ENCODE results near the gene CANX.
"Not testable (repeated sequence)": the region's sequence is repeated elsewhere in the genome, so short reads cannot be mapped to it uniquely, and the experiment has no call there.

The CANX gene

DNA sequence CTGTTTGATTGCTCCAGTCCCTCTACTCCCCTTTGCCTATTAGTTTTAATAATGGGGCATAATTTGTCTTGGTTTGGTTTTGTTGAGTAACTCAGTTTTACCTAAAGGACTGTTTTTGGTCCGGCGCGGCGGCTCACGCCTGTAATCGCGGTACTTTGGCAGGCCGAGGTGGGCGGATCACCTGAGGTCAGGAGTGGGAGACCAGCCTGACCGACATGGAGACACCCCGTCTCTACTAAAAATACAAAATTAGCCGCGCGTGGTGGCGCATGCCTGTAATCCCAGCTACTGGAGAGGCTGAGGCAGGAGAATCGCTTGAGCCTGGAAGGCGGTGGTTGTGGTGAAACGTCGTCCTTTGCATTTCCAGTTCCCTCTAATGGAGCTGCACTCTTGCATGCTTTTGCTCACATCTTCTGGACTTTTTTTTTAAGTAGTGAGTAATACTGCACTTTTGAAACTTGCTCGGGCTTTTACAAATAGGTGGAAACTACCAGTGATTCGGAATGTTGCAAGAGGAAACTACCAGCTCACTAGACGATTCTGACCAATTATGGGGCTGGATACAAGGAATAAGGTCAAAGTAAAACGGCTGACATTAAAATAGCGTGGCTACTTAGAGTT lies 33.1 kb downstream of the CANX start:
- Histone ChIP-seq H3K4me3 (ENCODE audit: low read depth in 1 of 5, low read length in 5 of 5) (peak overlapping the region; percentile 49 to 91 (median 87)), H3K27ac (ENCODE audit: low read depth, low read length) (peak overlapping the region; percentile 96), H3K27me3 (ENCODE audit: control insufficient read depth in 5 of 5, insufficient read depth in 4 of 5, low read length in 5 of 5) (no peaks in the 10 kb centered on the region), H3K36me3 (ENCODE audit: control insufficient read depth in 5 of 5, insufficient read depth in 5 of 5, low read length in 5 of 5) (peaks cover 25 to 41% (median 31%) of the 10 kb centered on the region in 5 donors), H3K9ac (ENCODE audit: low read length in 5 of 5) (peak overlapping the region in 4 of 5 donors; percentile 53 to 73 (median 66)), H3K4me1 (ENCODE audit: control insufficient read depth in 5 of 5, insufficient read depth in 5 of 5, low read length in 5 of 5) (peaks cover 3 to 42% (median 25%) of the 10 kb centered on the region in 5 donors), H3K9me3 (ENCODE audit: control insufficient read depth in 5 of 5, low read length in 5 of 5) (no peaks in the 10 kb centered on the region)

DNA sequence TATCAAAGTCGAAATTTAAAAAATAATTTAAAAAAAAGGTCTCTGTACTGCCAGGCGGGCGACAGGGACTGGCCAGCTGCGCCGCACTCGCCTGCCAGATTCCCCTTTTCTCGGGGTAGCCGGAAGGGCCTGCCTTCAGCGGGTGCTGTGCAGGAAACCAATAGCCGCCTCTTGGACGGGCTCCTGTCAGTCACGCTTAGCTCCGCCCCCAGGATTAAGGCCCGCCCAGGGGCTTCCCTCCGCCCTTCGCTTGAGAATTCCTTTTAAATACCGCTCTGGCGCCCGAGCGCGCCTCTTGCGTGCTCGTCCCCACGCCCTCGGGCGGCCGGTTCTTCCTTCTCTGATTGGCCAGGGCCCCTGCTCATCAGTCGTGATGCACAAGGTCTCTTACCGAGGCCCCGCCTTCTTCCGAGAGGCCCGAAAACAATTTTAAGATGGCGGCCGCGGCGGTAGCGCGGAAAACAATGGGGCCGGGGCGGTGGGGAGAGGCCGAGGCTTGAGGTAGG lies 33.7 kb downstream of the CANX start, which contains the start of gene MAML1:
TSS of gene MAML1 (plus strand) at position 411 of the 506 bp plus-strand sequence. CDS start 291 bp downstream, outside the sequence.
- Histone ChIP-seq H3K27me3 (ENCODE audit: control insufficient read depth in 5 of 5, insufficient read depth in 4 of 5, low read length in 5 of 5) (no peaks in the 10 kb centered on the region), H3K4me3 (ENCODE audit: low read depth in 1 of 5, low read length in 5 of 5) (peak within 1 kb of the TSS; percentile 83 to 91 (median 89)), H3K4me1 (ENCODE audit: control insufficient read depth in 5 of 5, insufficient read depth in 5 of 5, low read length in 5 of 5) (peaks cover 3 to 48% (median 29%) of the 10 kb centered on the region in 5 donors), H3K27ac (ENCODE audit: low read depth, low read length) (peak within 1 kb of the TSS; percentile 96), H3K36me3 (ENCODE audit: control insufficient read depth in 5 of 5, insufficient read depth in 5 of 5, low read length in 5 of 5) (peaks cover 20 to 35% (median 27%) of the 10 kb centered on the region in 5 donors), H3K9me3 (ENCODE audit: control insufficient read depth in 5 of 5, low read length in 5 of 5) (no peaks in the 10 kb centered on the region), H3K9ac (ENCODE audit: low read length in 5 of 5) (peak within 1 kb of the TSS; percentile 81 to 93 (median 91))

DNA sequence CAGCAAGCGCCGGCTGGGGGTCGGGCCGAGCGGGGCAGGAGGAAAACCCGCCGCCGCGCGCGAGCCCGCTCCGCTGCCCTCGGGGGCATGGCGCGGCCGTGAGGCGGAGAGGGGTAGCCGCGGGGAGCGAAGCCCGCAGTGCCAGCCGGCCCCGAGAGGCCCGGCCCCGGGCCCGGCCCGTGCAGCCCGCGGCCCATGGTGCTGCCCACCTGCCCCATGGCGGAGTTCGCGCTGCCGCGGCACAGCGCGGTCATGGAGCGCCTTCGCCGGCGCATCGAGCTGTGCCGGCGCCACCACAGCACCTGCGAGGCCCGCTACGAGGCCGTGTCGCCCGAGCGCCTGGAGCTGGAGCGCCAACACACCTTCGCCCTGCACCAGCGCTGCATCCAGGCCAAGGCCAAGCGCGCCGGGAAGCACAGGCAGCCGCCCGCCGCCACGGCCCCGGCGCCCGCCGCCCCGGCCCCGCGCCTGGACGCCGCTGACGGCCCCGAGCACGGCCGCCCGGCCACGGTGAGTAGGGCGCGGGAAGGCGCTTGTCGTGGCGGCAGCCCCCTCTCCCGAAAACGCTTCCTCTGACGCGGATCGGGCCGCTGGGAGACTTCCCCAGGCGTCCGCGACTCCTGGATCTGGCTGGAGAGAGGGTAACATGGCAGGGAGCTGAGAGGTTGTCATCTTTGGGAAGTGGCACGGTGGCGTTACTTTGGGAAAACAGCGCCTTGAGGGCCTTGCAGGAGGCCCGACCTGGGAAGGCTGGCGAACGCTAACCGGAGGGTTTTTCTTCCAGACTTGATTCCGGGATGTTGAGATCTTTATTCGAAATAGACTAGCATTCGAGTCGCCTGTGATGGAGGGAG lies 34.4 kb downstream of the CANX start:
- H3K4me3 ChIP-seq (ENCODE audit: low read depth in 1 of 5, low read length in 5 of 5) = peak overlapping the region; percentile 83 to 91 (median 89)
- peak overlapping the region; percentile 96 for H3K27ac ChIP-seq (ENCODE audit: low read depth, low read length)
- H3K9ac ChIP-seq (ENCODE audit: low read length in 5 of 5) = peak overlapping the region; percentile 81 to 93 (median 91)
- no peaks in the 10 kb centered on the region for H3K27me3 ChIP-seq (ENCODE audit: control insufficient read depth in 5 of 5, insufficient read depth in 4 of 5, low read length in 5 of 5)
- peaks cover 3 to 52% (median 32%) of the 10 kb centered on the region in 5 donors for H3K4me1 ChIP-seq (ENCODE audit: control insufficient read depth in 5 of 5, insufficient read depth in 5 of 5, low read length in 5 of 5)
- H3K36me3 ChIP-seq (ENCODE audit: control insufficient read depth in 5 of 5, insufficient read depth in 5 of 5, low read length in 5 of 5) = peaks cover 13 to 31% (median 22%) of the 10 kb centered on the region in 5 donors
- no peaks in the 10 kb centered on the region for H3K9me3 ChIP-seq (ENCODE audit: control insufficient read depth in 5 of 5, low read length in 5 of 5)

DNA sequence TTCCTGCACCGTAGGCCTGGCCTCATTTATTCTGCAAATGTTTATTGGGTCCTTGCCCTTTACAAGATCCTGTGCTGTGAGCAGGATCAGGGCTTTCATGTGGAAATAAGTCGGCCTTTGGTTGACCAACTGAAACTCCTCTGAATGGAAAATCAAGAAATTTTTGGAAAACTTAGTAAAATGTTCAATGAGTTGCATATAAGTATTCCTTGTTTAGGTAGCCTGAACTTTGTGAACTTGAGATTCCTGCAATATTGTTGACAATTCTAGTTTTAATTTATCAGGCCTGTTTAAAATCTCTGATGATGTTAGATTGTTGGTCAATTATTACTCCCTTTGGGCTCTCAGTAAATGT lies 35.0 kb downstream of the CANX start:
- Histone ChIP-seq H3K4me1 (ENCODE audit: control insufficient read depth in 5 of 5, insufficient read depth in 5 of 5, low read length in 5 of 5) (peaks cover 3 to 55% (median 32%) of the 10 kb centered on the region in 5 donors), H3K27me3 (ENCODE audit: control insufficient read depth in 5 of 5, insufficient read depth in 4 of 5, low read length in 5 of 5) (no peaks in the 10 kb centered on the region), H3K9me3 (ENCODE audit: control insufficient read depth in 5 of 5, low read length in 5 of 5) (no peaks in the 10 kb centered on the region), H3K4me3 (ENCODE audit: low read depth in 1 of 5, low read length in 5 of 5) (peak overlapping the region; percentile 83 to 91 (median 89)), H3K36me3 (ENCODE audit: control insufficient read depth in 5 of 5, insufficient read depth in 5 of 5, low read length in 5 of 5) (peaks cover 9 to 26% (median 16%) of the 10 kb centered on the region in 5 donors), H3K9ac (ENCODE audit: low read length in 5 of 5) (peak overlapping the region; percentile 81 to 93 (median 91)), H3K27ac (ENCODE audit: low read depth, low read length) (peak overlapping the region; percentile 96)

DNA sequence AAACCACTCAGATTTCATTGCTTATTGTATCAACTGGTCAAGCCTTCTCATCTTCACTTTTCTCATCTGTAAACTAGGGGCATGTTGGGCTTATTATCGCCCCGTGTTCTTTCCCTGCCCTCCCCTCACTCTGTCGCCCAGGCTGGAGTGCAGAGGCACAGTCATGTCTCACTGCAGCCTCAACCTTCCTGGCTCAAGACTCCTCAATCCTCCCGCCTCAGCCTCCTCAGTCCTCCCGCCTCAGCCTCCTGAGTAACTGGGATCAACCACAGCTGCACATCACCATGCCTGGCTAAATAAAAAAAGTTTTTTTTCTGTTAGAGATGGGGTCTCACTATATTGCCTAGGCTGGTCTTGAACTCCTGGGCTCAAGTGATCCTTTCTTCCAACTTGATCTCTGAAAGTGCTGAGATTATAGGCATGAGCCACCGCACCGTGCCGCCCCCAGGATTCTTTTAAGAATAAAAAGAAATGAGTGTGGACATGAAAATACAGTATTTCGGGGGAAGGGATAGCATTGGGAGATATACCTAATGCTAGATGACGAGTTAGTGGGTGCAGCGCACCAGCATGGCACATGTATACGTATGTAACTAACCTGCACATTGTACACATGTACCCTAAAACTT lies 35.9 kb downstream of the CANX start:
- peak overlapping the region in 3 of 5 donors; percentile 24 to 91 (median 90) for H3K4me3 ChIP-seq (ENCODE audit: low read depth in 1 of 5, low read length in 5 of 5)
- H3K36me3 ChIP-seq (ENCODE audit: control insufficient read depth in 5 of 5, insufficient read depth in 5 of 5, low read length in 5 of 5) = peaks cover 4 to 17% (median 11%) of the 10 kb centered on the region in 5 donors
- H3K27me3 ChIP-seq (ENCODE audit: control insufficient read depth in 5 of 5, insufficient read depth in 4 of 5, low read length in 5 of 5) = no peaks in the 10 kb centered on the region
- H3K9me3 ChIP-seq (ENCODE audit: control insufficient read depth in 5 of 5, low read length in 5 of 5) = no peaks in the 10 kb centered on the region
- H3K4me1 ChIP-seq (ENCODE audit: control insufficient read depth in 5 of 5, insufficient read depth in 5 of 5, low read length in 5 of 5) = peaks cover 3 to 55% (median 32%) of the 10 kb centered on the region in 5 donors
- H3K9ac ChIP-seq (ENCODE audit: low read length in 5 of 5) = peak overlapping the region in 4 of 5 donors; percentile 90 to 93 (median 91)
- H3K27ac ChIP-seq (ENCODE audit: low read depth, low read length) = peak overlapping the region; percentile 96

DNA sequence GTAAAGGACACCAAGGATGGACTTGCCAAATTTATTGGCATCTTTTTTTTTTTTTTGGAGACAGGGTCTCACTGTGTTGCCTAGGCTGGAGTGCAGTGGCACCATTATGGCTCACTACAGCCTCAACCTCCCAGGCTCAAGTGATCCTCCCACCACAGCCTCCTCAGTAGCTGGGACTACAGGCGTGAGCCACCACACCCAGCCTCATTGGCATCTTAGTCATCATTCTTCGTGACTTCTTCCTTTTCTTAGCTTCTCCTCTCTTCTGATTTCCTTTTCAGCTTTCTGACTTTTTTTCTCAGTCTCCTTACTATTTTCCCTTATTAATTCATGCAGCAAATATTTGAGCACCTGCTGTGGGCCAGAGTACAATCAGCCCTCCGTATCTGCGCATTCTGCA lies 40.0 kb downstream of the CANX start:
- Histone ChIP-seq H3K9me3 (ENCODE audit: control insufficient read depth in 5 of 5, low read length in 5 of 5) (no peaks in the 10 kb centered on the region), H3K9ac (ENCODE audit: low read length in 5 of 5) (peak overlapping the region in 1 of 5 donors; percentile 32), H3K36me3 (ENCODE audit: control insufficient read depth in 5 of 5, insufficient read depth in 5 of 5, low read length in 5 of 5) (peaks cover 0 to 9% (median 0%) of the 10 kb centered on the region in 5 donors), H3K4me3 (ENCODE audit: low read depth in 1 of 5, low read length in 5 of 5) (no peak overlapping the region), H3K27me3 (ENCODE audit: control insufficient read depth in 5 of 5, insufficient read depth in 4 of 5, low read length in 5 of 5) (no peaks in the 10 kb centered on the region), H3K4me1 (ENCODE audit: control insufficient read depth in 5 of 5, insufficient read depth in 5 of 5, low read length in 5 of 5) (peaks cover 3 to 45% (median 20%) of the 10 kb centered on the region in 5 donors), H3K27ac (ENCODE audit: low read depth, low read length) (peak overlapping the region; percentile 8)

DNA sequence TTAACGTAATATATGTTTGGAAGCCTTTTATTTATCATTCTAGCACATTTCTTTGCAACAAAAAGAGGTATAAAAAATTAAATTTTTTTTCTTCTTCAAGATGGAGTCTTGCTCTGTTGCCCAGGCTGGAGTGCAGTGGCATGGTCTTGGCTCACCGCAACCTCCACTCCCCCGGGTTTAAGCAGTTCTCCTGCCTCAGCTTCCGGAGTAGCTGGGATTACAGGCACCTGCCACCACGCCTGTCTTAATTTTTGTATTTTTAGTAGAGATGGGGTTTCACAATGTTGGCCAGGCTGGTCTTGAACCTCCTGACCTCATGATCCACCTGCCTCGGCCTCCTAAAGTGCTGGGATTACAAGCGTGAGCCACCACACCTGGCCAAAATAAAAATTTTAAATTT lies 45.3 kb downstream of the CANX start:
- H3K4me3 ChIP-seq (ENCODE audit: low read depth in 1 of 5, low read length in 5 of 5); H3K9me3 ChIP-seq (ENCODE audit: control insufficient read depth in 5 of 5, low read length in 5 of 5); H3K27ac ChIP-seq (ENCODE audit: low read depth, low read length); H3K27me3 ChIP-seq (ENCODE audit: control insufficient read depth in 5 of 5, insufficient read depth in 4 of 5, low read length in 5 of 5); H3K4me1 ChIP-seq (ENCODE audit: control insufficient read depth in 5 of 5, insufficient read depth in 5 of 5, low read length in 5 of 5); H3K36me3 ChIP-seq (ENCODE audit: control insufficient read depth in 5 of 5, insufficient read depth in 5 of 5, low read length in 5 of 5); H3K9ac ChIP-seq (ENCODE audit: low read length in 5 of 5): not testable (repeated sequence)

DNA sequence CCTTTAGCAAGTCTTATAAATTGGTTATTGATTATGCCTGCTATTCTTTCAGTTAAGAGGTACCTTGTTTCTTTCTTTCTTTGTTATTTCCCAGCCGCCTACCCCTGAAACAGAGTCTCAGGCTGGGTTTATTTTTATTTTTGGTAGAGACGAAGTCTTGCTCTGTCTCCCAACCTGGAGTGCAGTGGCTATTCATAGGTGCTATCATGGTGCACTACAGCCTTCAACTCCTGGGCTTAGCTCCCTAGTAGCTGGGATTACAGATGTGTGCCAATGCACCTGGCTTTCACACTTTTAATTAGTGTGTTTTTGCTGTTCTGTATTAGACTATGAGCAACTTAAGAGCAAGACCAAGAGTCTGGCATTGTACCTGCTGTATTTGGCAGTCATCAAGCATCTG lies 48.1 kb downstream of the CANX start:
- Histone ChIP-seq H3K4me3 (ENCODE audit: low read depth in 1 of 5, low read length in 5 of 5) (no peak overlapping the region), H3K27me3 (ENCODE audit: control insufficient read depth in 5 of 5, insufficient read depth in 4 of 5, low read length in 5 of 5) (no peaks in the 10 kb centered on the region), H3K36me3 (ENCODE audit: control insufficient read depth in 5 of 5, insufficient read depth in 5 of 5, low read length in 5 of 5) (peaks cover 3 to 8% (median 6%) of the 10 kb centered on the region in 5 donors), H3K27ac (ENCODE audit: low read depth, low read length) (no peak overlapping the region), H3K4me1 (ENCODE audit: control insufficient read depth in 5 of 5, insufficient read depth in 5 of 5, low read length in 5 of 5) (peaks cover 0 to 4% (median 3%) of the 10 kb centered on the region in 5 donors), H3K9ac (ENCODE audit: low read length in 5 of 5) (no peak overlapping the region), H3K9me3 (ENCODE audit: control insufficient read depth in 5 of 5, low read length in 5 of 5) (no peaks in the 10 kb centered on the region)

DNA sequence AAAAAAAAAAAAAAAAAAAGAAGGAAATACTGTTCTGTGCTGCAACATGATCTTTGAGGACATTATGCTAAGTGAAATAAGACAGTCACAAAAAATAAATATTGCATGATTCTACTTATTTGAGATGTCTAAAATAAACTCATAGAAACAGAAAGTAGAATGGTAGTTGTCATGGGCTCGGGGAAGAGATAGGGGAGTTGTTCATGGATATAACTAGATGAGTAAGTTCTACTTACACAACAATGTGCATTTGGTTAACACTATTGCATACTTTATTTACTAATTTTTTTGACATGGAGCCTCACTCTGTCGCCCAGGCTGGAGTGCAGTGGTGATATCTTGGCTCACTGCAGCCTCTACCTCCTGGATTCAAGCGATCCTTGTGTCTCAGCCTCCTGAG lies 49.0 kb downstream of the CANX start:
- Histone ChIP-seq H3K4me3 (ENCODE audit: low read depth in 1 of 5, low read length in 5 of 5) (no peak overlapping the region), H3K9me3 (ENCODE audit: control insufficient read depth in 5 of 5, low read length in 5 of 5) (no peaks in the 10 kb centered on the region), H3K4me1 (ENCODE audit: control insufficient read depth in 5 of 5, insufficient read depth in 5 of 5, low read length in 5 of 5) (peaks cover 0 to 4% (median 3%) of the 10 kb centered on the region in 5 donors), H3K9ac (ENCODE audit: low read length in 5 of 5) (no peak overlapping the region), H3K27me3 (ENCODE audit: control insufficient read depth in 5 of 5, insufficient read depth in 4 of 5, low read length in 5 of 5) (no peaks in the 10 kb centered on the region), H3K36me3 (ENCODE audit: control insufficient read depth in 5 of 5, insufficient read depth in 5 of 5, low read length in 5 of 5) (peaks cover 3 to 8% (median 6%) of the 10 kb centered on the region in 5 donors), H3K27ac (ENCODE audit: low read depth, low read length) (no peak overlapping the region)
